ENCODE data around the gene NTM. TPM values are rescaled to one million over a fixed set of nuclear protein-coding genes. Genes with fewer than 3 reads are reported as not detected.

NTM gene
- total RNA-seq, 1 experiment from 2014 or later, result not detected

GRCh38 chr11:131874070-131874469 is 503.7 kb downstream of the NTM start:
- no peak overlapping the region for H3K27ac ChIP-seq (ENCODE audit: low read depth, low read length)
- ChIA-PET POLR2A (no interaction called here), CTCF (no interaction called here), RAD21 (ENCODE audit: low non-redundant PET in 1 of 2, low total read pairs in 2 of 2, uncharacterized antibody in 2 of 2, unreplicated experiment in 2 of 2) (no interaction called here)
- H2AFZ ChIP-seq (ENCODE audit: low read depth, low read length, poor library complexity, severe bottlenecking), result no peak overlapping the region
- no peaks in the 10 kb centered on the region for H3K27me3 ChIP-seq (ENCODE audit: insufficient read depth, low read length)
- DNase-seq (ENCODE audit: low read depth, low spot score), result no peak
- H4K20me1 ChIP-seq (ENCODE audit: insufficient read depth), result no peaks in the 10 kb centered on the region
- intact Hi-C loops (cut with micrococcal nuclease), result no loop called here
- H3K4me1 ChIP-seq (ENCODE audit: control insufficient read depth in 1 of 2, insufficient read depth in 2 of 2, low read length in 2 of 2), result no peaks in the 10 kb centered on the region
- no peak overlapping the region for H3K9ac ChIP-seq (ENCODE audit: low read length)
- no peak overlapping the region for H3K4me3 ChIP-seq (replicated peaks in 1 of 2; ENCODE audit: low read depth in 1 of 2, low read length in 2 of 2)
- H3K79me2 ChIP-seq (ENCODE audit: insufficient read depth, low read length), result no peaks in the 10 kb centered on the region
- no peaks in the 10 kb centered on the region for H3K36me3 ChIP-seq (ENCODE audit: control insufficient read depth in 1 of 2, insufficient read depth in 2 of 2, low read length in 2 of 2)
- no TSS peak for BruUV-seq (replicated peaks)
- H3K4me2 ChIP-seq (ENCODE audit: low read length), result no peak overlapping the region
- no peak for ATAC-seq
- TF ChIP-seq SRF (IDR thresholded peaks at IDR 0.05; ENCODE audit: low read depth) (no peak), ELF1 (IDR thresholded peaks at IDR 0.05; ENCODE audit: borderline replicate concordance, low read depth) (no peak), FOSL1 (IDR thresholded peaks at IDR 0.05; ENCODE audit: low read depth) (no peak), SP1 (IDR thresholded peaks at IDR 0.05; ENCODE audit: low read depth) (no peak)
- peaks cover 0 to 32% of the 10 kb centered on the region in 2 experiments; a peak in 2 of 4 replicates for H3K9me3 ChIP-seq (ENCODE audit: control insufficient read depth in 1 of 2, insufficient read depth in 1 of 2, low read depth in 1 of 2, low read length in 2 of 2)
- no peaks in the 10 kb centered on the region for H3K9me2 ChIP-seq (ENCODE audit: insufficient read depth)

- BruUV-seq (replicated peaks), result no TSS peak
- DNase-seq (ENCODE audit: low read depth, low spot score) (no peak), ATAC-seq (no peak)
- no peak overlapping the region for H2AFZ ChIP-seq (ENCODE audit: low read depth, low read length, poor library complexity, severe bottlenecking)
- RAD21 ChIA-PET (ENCODE audit: low non-redundant PET in 1 of 2, low total read pairs in 2 of 2, uncharacterized antibody in 2 of 2, unreplicated experiment in 2 of 2), result no interaction called here
- H3K9me2 ChIP-seq (ENCODE audit: insufficient read depth), result no peaks in the 10 kb centered on the region
- H3K36me3 ChIP-seq (ENCODE audit: control insufficient read depth in 1 of 2, insufficient read depth in 2 of 2, low read length in 2 of 2), result no peaks in the 10 kb centered on the region
- no peak for TF ChIP-seq ELF1 (IDR thresholded peaks at IDR 0.05; ENCODE audit: borderline replicate concordance, low read depth)
- TF ChIP-seq EZH2phosphoT487 (IDR thresholded peaks at IDR 0.05; ENCODE audit: borderline replicate concordance), result no peak
- TF ChIP-seq JUND (IDR thresholded peaks at IDR 0.05), result no peak
- no peak for TF ChIP-seq SRF (IDR thresholded peaks at IDR 0.05; ENCODE audit: low read depth)
- no peak for TF ChIP-seq REST (IDR thresholded peaks at IDR 0.05; ENCODE audit: low read depth)
- TF ChIP-seq SP1 (IDR thresholded peaks at IDR 0.05; ENCODE audit: low read depth), result no peak
- TF ChIP-seq FOSL1 (IDR thresholded peaks at IDR 0.05; ENCODE audit: low read depth), result no peak
- no peak for TF ChIP-seq RAD21 (IDR thresholded peaks at IDR 0.05; ENCODE audit: low read depth)
- no peak for TF ChIP-seq ZFX (IDR thresholded peaks at IDR 0.05)
- no peak for TF ChIP-seq YY1 (IDR thresholded peaks at IDR 0.05; ENCODE audit: extremely low read depth, insufficient replicate concordance, low read depth, low read length)
- no peak for TF ChIP-seq ATF3 (IDR thresholded peaks at IDR 0.05)
- TF ChIP-seq TCF7L2 (IDR thresholded peaks at IDR 0.05; ENCODE audit: borderline replicate concordance, extremely low read depth, insufficient read depth, insufficient read length), result no peak
- TF ChIP-seq EZH2 (IDR thresholded peaks at IDR 0.05), result no peak
- H3K4me1 ChIP-seq (ENCODE audit: control insufficient read depth in 1 of 2, insufficient read depth in 2 of 2, low read length in 2 of 2), result no peaks in the 10 kb centered on the region
- no peak overlapping the region for H3K4me2 ChIP-seq (ENCODE audit: low read length)
- intact Hi-C loops (cut with micrococcal nuclease), result no loop called here
- H3K9me3 ChIP-seq (ENCODE audit: control insufficient read depth in 1 of 2, insufficient read depth in 1 of 2, low read depth in 1 of 2, low read length in 2 of 2), result peaks cover 0 to 22% of the 10 kb centered on the region in 2 experiments; a peak in 2 of 4 replicates
- H3K4me3 ChIP-seq (replicated peaks in 1 of 2; ENCODE audit: low read depth in 1 of 2, low read length in 2 of 2), result no peak overlapping the region
- no peaks in the 10 kb centered on the region for H3K27me3 ChIP-seq (ENCODE audit: insufficient read depth, low read length)
- CTCF ChIA-PET, result no interaction called here
- H3K79me2 ChIP-seq (ENCODE audit: insufficient read depth, low read length), result no peaks in the 10 kb centered on the region
- no peak overlapping the region for H3K27ac ChIP-seq (ENCODE audit: low read depth, low read length)
- H3K9ac ChIP-seq (ENCODE audit: low read length), result no peak overlapping the region
- no peaks in the 10 kb centered on the region for H4K20me1 ChIP-seq (ENCODE audit: insufficient read depth)
- POLR2A ChIA-PET, result no interaction called here
Observed at GRCh38 chr11:131875611-131876010, 505.2 kb downstream of the NTM start.

All from HCT116 (cell line).